SK-N-SH (cell line): Measurements from ENCODE around the gene SLC27A2. TPM values are rescaled to one million over a fixed set of nuclear protein-coding genes. Genes with fewer than 3 reads are reported as not detected.

Source experiments
- CTCF ChIA-PET: fragments of 300-600, 350-600 bp; formaldehyde crosslinking; extraction: SDS; loops from one replicate; lab custom pipeline; 2021; lab: Yijun Ruan, JAX
- POLR2A ChIA-PET: fragments of 350-600 bp; sonication (Branson Sonifier 250); formaldehyde crosslinking; extraction: SDS; loops from one replicate; lab custom pipeline; 2020; ENCODE audit warnings: antibody characterized with exemption, inconsistent platforms; lab: Yijun Ruan, JAX
- DNase-seq: peaks from one replicate; pipeline ENCODE4 v3.0.0; 2012
- H2AFZ ChIP-seq: fragments of 200-600 bp; sonication (generic); 2 replicates; pipeline ENCODE4 v1.8.1; 2016; ENCODE audit warnings: antibody characterized with exemption, mild to moderate bottlenecking, low read depth
- H3F3A ChIP-seq: fragments of 200-600 bp; sonication (generic); replicated peaks from 2 replicates; pipeline ENCODE3; 2016; ENCODE audit warnings: antibody characterized with exemption, mild to moderate bottlenecking; ENCODE audit not compliant: insufficient read depth
- H3K27ac ChIP-seq, 2 experiments: fragments of 200-500 bp in 1 of 2; fragments of 200-600 bp in 1 of 2; sonication (Bioruptor generic) in 1 of 2; sonication (generic), shearing (Covaris generic) in 1 of 2; 2 replicates each; pipeline versions ENCODE4 v1.5.1 to v1.6.1; 2014 to 2016; ENCODE audit warnings: low read depth in 2 of 2, inconsistent platforms in 1 of 2, low read length in 1 of 2, mild to moderate bottlenecking in 1 of 2, mixed read lengths in 1 of 2
- H3K27me3 ChIP-seq: fragments of 200-600 bp; sonication (generic), shearing (Covaris generic); 2 replicates; pipeline ENCODE4 v1.6.1; 2016; ENCODE audit warnings: mixed run types; ENCODE audit not compliant: insufficient read depth
- H3K36me3 ChIP-seq, 2 experiments: fragments of 200-500 bp in 1 of 2; fragments of 200-600 bp in 1 of 2; sonication (Bioruptor generic) in 1 of 2; sonication (generic) in 1 of 2; replicated peaks in 1 of 2; 2 replicates each; pipeline versions ENCODE3 to v1.5.1; 2014 to 2016; ENCODE audit warnings: low read length in 1 of 2, mild to moderate bottlenecking in 1 of 2; ENCODE audit not compliant: insufficient read depth in 2 of 2, control insufficient read depth in 1 of 2
- H3K4me1 ChIP-seq, 2 experiments: fragments of 200-500 bp in 1 of 2; fragments of 200-600 bp in 1 of 2; sonication (Bioruptor generic) in 1 of 2; sonication (generic), shearing (Covaris generic) in 1 of 2; 2 replicates each; pipeline versions ENCODE4 v1.5.1 to v1.6.1; 2014 to 2016; ENCODE audit warnings: low read depth in 1 of 2, low read length in 1 of 2, mixed run types in 1 of 2; ENCODE audit not compliant: insufficient read depth in 2 of 2, control insufficient read depth in 1 of 2
- H3K4me2 ChIP-seq: fragments of 200-600 bp; sonication (generic), shearing (Covaris generic); 2 replicates; pipeline ENCODE4 v1.6.1; 2017; ENCODE audit warnings: mixed run types
- H3K4me3 ChIP-seq, 2 experiments: fragments of 200-500 bp in 1 of 2; fragments of 200-600 bp in 1 of 2; sonication (Bioruptor generic) in 1 of 2; sonication (generic), shearing (Covaris generic) in 1 of 2; 2 replicates each; pipeline versions ENCODE4 v1.5.1 to v1.8.1; 2014 to 2016; ENCODE audit warnings: low read depth in 2 of 2, inconsistent platforms in 1 of 2, low read length in 1 of 2, mild to moderate bottlenecking in 1 of 2, mixed read lengths in 1 of 2, moderate library complexity in 1 of 2
- H3K79me2 ChIP-seq: fragments of 200-600 bp; sonication (generic); 2 replicates; pipeline ENCODE4 v1.8.1; 2017; ENCODE audit warnings: mild to moderate bottlenecking; ENCODE audit not compliant: insufficient read depth
- H3K9ac ChIP-seq: fragments of 200-600 bp; sonication (generic); 2 replicates; pipeline ENCODE4 v1.6.1; 2017; ENCODE audit warnings: mixed run types
- H3K9me2 ChIP-seq: fragments of 200-600 bp; sonication (generic); 2 replicates; pipeline ENCODE4 v1.6.1; 2017; ENCODE audit warnings: mixed run types
- H3K9me3 ChIP-seq: fragments of 200-600 bp; sonication (generic); 2 replicates; pipeline ENCODE4 v1.6.1; 2017; ENCODE audit warnings: mixed run types, mild to moderate bottlenecking, moderate library complexity
- H4K20me1 ChIP-seq: fragments of 200-600 bp; sonication (generic); 2 replicates; pipeline ENCODE4 v1.6.1; 2017; ENCODE audit warnings: mild to moderate bottlenecking, mixed run types; ENCODE audit not compliant: insufficient read depth
- CTCF ChIP-seq: fragments of 200-600 bp; sonication (generic); IDR thresholded peaks from 2 replicates; pipeline ENCODE4 v1.6.1; 2017; ENCODE audit warnings: antibody characterized with exemption, mild to moderate bottlenecking, moderate library complexity
- EP300 ChIP-seq, 2 experiments: IDR thresholded peaks; 2 replicates each; pipeline versions ENCODE4 v1.4.0 to v1.6.1; 2012; ENCODE audit warnings: borderline replicate concordance in 1 of 2, low read depth in 1 of 2, low read length in 1 of 2
- MEF2A ChIP-seq: IDR thresholded peaks from 2 replicates; pipeline ENCODE4 v1.4.0; 2012; ENCODE audit warnings: low read depth, borderline replicate concordance
- MXI1 ChIP-seq: IDR thresholded peaks from 2 replicates; pipeline ENCODE4 v1.6.1; 2012; ENCODE audit warnings: mild to moderate bottlenecking, low read depth, low read length, improper control_type of control experiment
- RCOR1 ChIP-seq: fragments of 150-350 bp; IDR thresholded peaks from 2 replicates; pipeline ENCODE4 v1.6.1; 2017; ENCODE audit warnings: antibody characterized with exemption, low read length
- RFX5 ChIP-seq: IDR thresholded peaks from 2 replicates; pipeline ENCODE4 v1.6.1; 2012; ENCODE audit warnings: mild to moderate bottlenecking, improper control_type of control experiment, low read length
- SIN3A ChIP-seq: IDR thresholded peaks from 2 replicates; pipeline ENCODE4 v1.6.1; 2012; ENCODE audit warnings: low read depth, mild to moderate bottlenecking, low read length, moderate library complexity, borderline replicate concordance
- TAF1 ChIP-seq: IDR thresholded peaks from 2 replicates; pipeline ENCODE4 v1.6.1; 2012; ENCODE audit warnings: low read depth, mild to moderate bottlenecking, low read length, moderate library complexity, borderline replicate concordance
- TCF12 ChIP-seq: IDR thresholded peaks from 2 replicates; pipeline ENCODE4 v1.4.0; 2012
- WGBS: methylation state at CpG from one replicate; pipeline ENCODE4 v1.1.6; 2017; ENCODE audit warnings: low lambda C conversion rate; 5-methylcytosine and 5-hydroxymethylcytosine counted together
- polyA plus RNA-seq, 3 experiments: library from polyadenylated mRNA; depleted of rRNA; stranded (reverse); fragments of >200 nt; gene quantifications; 2 replicates each; pipeline ENCODE4 v1.2.3, GENCODE V29; 2012
- TF ChIP-seq, protein P1 (sequence below): fragments of 150-350 bp; IDR thresholded peaks from 2 replicates; pipeline ENCODE4 v1.6.1; 2016; ENCODE audit warnings: mild to moderate bottlenecking, low read depth, low read length
- TF ChIP-seq, protein P2 (sequence below): fragments of 150-350 bp; IDR thresholded peaks from 2 replicates; pipeline ENCODE4 v1.6.1; 2017; ENCODE audit warnings: antibody characterized with exemption, low read length, low read depth, borderline replicate concordance
- TF ChIP-seq, protein P3 (sequence below): IDR thresholded peaks from 2 replicates; pipeline ENCODE4 v1.4.0; 2012; ENCODE audit warnings: low read depth, borderline replicate concordance
- TF ChIP-seq, protein P4 (sequence below): IDR thresholded peaks from 2 replicates; pipeline ENCODE4 v1.4.0; 2012; ENCODE audit warnings: low read depth

Gene SLC27A2
- polyA plus RNA-seq, 1 of the 3 experiments (the other 2 are of a cell fraction) = 0.49 TPM

DNA sequence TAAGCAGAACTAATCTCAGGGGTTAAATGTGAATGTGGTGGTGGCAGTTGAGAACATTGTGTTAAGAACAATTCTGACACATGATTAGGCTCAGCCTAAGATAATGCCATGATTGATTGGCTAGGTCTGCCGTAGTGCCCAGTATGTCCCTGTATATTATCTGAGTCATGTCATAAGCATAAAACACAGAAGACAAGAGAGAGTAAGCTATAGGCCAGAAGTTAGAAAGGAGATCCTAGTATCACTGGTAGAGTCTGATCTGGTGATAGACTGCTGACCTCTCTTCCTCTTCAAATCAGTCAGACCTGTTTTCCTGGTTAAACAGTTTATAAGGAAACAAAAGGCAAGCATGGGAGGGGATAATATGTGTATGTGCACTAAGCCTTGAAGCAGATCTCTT, 32.9 kb upstream of the SLC27A2 start:
- H2AFZ ChIP-seq = no peak overlapping the region
- no peaks in the 10 kb centered on the region for H3K9me2 ChIP-seq
- DNase-seq = no peak
- H3K27me3 ChIP-seq = no peaks in the 10 kb centered on the region
- no peaks in the 10 kb centered on the region; a peak in 1 of 4 replicates for H3K4me1 ChIP-seq
- H3K36me3 ChIP-seq = no peaks in the 10 kb centered on the region
- ChIA-PET POLR2A (no interaction called here), CTCF (interaction anchor here (0.8 to 1.4 kb wide), 3 partner anchors 166 to 1287 kb away, joined by 3 to 4 read pairs (median 3); no protein-coding TSS in a partner anchor)
- no peaks in the 10 kb centered on the region for H3K9me3 ChIP-seq
- WGBS = 16% methylated on average over 1 of the region's 1 CpG
- H3K4me2 ChIP-seq = no peak overlapping the region
- H3F3A ChIP-seq = no peaks in the 10 kb centered on the region
- TF ChIP-seq, protein P1, sequence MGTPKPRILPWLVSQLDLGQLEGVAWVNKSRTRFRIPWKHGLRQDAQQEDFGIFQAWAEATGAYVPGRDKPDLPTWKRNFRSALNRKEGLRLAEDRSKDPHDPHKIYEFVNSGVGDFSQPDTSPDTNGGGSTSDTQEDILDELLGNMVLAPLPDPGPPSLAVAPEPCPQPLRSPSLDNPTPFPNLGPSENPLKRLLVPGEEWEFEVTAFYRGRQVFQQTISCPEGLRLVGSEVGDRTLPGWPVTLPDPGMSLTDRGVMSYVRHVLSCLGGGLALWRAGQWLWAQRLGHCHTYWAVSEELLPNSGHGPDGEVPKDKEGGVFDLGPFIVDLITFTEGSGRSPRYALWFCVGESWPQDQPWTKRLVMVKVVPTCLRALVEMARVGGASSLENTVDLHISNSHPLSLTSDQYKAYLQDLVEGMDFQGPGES = no peak
- no peak for TF ChIP-seq RFX5
- no peak for TF ChIP-seq RCOR1
- TF ChIP-seq, protein P2, sequence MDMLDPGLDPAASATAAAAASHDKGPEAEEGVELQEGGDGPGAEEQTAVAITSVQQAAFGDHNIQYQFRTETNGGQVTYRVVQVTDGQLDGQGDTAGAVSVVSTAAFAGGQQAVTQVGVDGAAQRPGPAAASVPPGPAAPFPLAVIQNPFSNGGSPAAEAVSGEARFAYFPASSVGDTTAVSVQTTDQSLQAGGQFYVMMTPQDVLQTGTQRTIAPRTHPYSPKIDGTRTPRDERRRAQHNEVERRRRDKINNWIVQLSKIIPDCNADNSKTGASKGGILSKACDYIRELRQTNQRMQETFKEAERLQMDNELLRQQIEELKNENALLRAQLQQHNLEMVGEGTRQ = no peak
- no peak for TF ChIP-seq TAF1
- no peak for TF ChIP-seq EP300 (IDR thresholded peaks at IDR 0.05; ENCODE audit: borderline replicate concordance in 1 of 2, low read depth in 1 of 2, low read length in 1 of 2)
- no peak for TF ChIP-seq CTCF
- TF ChIP-seq, protein P3, sequence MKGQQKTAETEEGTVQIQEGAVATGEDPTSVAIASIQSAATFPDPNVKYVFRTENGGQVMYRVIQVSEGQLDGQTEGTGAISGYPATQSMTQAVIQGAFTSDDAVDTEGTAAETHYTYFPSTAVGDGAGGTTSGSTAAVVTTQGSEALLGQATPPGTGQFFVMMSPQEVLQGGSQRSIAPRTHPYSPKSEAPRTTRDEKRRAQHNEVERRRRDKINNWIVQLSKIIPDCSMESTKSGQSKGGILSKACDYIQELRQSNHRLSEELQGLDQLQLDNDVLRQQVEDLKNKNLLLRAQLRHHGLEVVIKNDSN = no peak
- TF ChIP-seq, protein P4, sequence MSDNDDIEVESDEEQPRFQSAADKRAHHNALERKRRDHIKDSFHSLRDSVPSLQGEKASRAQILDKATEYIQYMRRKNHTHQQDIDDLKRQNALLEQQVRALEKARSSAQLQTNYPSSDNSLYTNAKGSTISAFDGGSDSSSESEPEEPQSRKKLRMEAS = no peak
- no peak for TF ChIP-seq MEF2A
- TF ChIP-seq TCF12 = no peak
- no peak for TF ChIP-seq MXI1
- TF ChIP-seq SIN3A = no peak
- no peaks in the 10 kb centered on the region for H4K20me1 ChIP-seq
- H3K4me3 ChIP-seq = no peak overlapping the region
- no peaks in the 10 kb centered on the region for H3K79me2 ChIP-seq
- H3K27ac ChIP-seq = no peak overlapping the region
- no peak overlapping the region for H3K9ac ChIP-seq
